Esophagus muscularis mucosa (tissue), 3 donors: ENCODE measurements around the gene ADNP.

Source experiments
- POLR2A ChIP-seq: fragments of 450-650 bp; IDR thresholded peaks from one replicate; pipeline ENCODE4 v1.6.1; 2017; ENCODE audit warnings: antibody characterized with exemption, moderate library complexity, mild to moderate bottlenecking, low read depth
- TF ChIP-seq, protein P1 (sequence below), 3 experiments: fragments of 200-600 bp in 2 of 3; fragments of 450-650 bp in 1 of 3; sonication (generic) in 2 of 3; IDR thresholded peaks; one replicate each; pipeline ENCODE4 v1.5.1; 2017 to 2019; ENCODE audit warnings: antibody characterized with exemption in 3 of 3, mild to moderate bottlenecking in 2 of 3, moderate library complexity in 1 of 3

DNA sequence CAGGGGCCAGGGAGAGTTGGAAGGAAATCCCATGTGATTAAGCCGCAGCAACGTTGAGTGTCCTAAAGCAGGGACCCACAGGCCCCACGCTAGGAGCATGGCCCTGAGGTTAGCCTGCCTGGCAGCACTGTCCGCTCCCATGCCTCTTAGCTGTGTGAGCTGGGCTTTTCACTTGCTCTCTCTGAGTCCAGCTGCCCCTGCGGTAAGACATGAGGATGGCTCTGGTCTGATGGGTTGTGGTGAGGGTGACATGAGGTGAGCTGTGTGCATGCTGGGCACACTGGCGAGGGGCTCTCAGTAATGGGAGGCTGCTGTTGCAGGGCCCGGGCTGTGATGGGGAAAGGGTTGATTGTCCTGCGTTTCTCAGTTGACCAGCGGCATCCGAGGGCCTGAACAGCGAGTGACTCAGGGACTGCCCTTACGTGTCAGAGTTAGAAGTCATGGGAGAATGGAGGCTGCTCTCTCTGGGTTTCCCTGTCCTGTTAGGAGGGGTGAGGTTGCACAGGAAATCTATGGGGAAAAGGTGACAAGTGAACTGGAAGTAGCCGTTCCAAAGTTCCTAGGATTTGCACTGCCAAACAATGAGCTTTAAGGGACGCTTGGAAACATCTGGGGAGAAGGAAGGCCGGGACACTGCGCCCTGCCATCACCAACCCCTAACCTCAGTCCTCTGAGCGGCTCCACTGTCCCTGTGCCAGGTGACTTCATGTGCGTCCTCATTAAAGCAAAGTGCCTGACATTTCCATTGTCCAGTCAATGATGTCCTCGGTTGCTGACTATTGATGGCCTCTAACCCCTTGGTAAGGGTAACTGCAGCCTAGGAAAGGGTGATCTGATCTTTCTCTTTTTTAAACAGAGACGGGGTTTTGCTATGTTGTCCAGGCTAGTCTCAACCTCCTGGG is 51.3 kb downstream of the ADNP start:
- TF ChIP-seq, protein P1, sequence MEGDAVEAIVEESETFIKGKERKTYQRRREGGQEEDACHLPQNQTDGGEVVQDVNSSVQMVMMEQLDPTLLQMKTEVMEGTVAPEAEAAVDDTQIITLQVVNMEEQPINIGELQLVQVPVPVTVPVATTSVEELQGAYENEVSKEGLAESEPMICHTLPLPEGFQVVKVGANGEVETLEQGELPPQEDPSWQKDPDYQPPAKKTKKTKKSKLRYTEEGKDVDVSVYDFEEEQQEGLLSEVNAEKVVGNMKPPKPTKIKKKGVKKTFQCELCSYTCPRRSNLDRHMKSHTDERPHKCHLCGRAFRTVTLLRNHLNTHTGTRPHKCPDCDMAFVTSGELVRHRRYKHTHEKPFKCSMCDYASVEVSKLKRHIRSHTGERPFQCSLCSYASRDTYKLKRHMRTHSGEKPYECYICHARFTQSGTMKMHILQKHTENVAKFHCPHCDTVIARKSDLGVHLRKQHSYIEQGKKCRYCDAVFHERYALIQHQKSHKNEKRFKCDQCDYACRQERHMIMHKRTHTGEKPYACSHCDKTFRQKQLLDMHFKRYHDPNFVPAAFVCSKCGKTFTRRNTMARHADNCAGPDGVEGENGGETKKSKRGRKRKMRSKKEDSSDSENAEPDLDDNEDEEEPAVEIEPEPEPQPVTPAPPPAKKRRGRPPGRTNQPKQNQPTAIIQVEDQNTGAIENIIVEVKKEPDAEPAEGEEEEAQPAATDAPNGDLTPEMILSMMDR (IDR thresholded peaks at IDR 0.05), result no peak
- TF ChIP-seq POLR2A, result no peak
